OCI-M2 (cell line): ENCODE measurements around the gene NIPAL3.

ENCODE experiments used
- DNase-seq: peaks from one replicate; lab custom pipeline; 2025; ENCODE audit not compliant: unreplicated experiment; lab: John Stamatoyannopoulos, UW

NIPAL3 gene

DNA sequence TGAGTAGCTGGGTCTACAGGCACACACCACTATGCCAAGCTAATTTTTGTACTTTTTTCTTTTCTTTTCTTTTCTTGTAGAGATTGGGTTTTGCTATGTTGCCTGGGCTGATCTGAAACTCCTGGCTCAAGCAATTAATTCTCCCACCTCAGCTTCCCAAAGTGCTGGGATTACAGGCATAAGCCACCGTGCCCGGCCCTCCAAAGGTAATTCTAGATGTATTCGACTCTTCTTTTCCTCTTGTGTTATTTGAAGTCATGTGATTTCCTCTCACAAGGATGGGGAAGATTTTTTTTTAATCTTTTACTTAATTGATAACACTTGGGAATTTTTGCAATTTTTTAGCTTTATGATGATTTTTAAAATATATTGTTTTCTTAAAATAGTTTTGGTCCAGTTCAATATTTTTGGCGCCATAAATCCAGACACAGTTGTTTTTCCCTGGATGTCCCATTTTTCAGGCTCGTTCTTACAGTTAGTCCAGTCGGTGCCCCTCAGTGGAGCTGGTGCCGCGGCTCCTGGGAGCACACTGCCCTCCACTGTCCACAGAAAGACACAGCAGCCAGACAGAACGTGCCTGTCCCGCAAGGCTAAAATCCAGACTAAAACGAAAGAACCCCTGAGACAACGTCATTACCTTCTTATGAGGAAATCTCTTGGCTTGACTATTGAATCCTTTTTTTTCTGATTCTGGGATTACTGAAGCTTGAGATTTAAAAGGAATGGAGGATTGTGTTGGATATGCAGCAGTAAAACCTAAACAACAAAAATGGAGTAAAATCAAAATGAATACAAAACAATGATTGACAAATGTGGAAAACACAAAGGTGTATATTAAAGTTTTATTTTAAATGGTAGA, 24.4 kb upstream of the NIPAL3 start:
- no peak for DNase-seq

DNA sequence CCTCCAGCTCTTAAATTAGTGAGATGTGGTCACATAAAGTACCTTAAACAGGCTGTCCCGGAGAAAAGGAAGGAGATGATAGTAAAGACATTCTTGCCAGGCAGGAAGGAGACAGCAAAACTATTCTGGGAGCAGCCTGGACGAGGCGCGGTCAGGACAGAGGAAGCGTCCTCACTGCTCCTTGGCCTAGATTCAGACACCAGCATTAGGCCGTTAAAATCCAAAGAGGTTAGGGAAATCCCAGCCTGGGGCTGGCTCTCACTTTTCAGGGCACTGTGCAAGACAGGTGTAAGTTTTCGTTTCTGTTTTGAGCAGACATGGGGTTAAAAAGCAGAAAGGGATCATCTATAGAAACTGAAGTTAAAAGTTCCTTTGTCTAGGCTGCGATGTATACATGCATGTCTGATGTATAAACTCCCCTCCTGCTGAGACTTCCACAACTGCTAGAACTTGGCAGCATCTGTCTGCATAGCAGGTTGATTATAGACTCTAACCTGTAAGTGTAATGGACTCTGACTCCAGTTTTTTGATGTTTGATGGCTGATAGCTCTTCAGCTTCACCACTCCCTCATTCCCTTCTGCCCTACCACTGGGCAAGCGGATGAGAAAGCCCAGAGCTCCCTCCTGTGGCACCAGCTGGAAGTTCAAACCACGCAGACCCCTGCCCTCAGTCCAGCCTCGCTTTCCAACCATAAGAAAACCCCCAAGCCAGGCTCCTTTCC, 23.6 kb upstream of the NIPAL3 start:
- DNase-seq, result peak; percentile 35

DNA sequence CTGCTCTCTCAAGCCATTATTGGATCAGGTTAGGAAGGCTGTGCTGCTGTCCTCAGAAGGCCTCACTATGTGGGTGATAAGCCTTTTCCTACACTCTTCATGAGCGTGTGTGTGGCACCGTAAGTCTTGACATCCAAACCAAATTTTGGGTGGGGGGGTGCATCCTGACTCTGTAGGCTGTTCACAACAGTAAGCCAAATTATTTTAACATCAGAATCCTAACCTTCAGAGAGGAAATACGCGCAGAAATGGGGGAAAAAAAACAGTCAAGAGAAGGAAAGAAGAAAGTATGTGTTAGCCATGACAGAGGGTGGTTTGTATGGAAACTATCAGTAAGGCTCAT, 23.0 kb upstream of the NIPAL3 start:
- DNase-seq, result no peak

DNA sequence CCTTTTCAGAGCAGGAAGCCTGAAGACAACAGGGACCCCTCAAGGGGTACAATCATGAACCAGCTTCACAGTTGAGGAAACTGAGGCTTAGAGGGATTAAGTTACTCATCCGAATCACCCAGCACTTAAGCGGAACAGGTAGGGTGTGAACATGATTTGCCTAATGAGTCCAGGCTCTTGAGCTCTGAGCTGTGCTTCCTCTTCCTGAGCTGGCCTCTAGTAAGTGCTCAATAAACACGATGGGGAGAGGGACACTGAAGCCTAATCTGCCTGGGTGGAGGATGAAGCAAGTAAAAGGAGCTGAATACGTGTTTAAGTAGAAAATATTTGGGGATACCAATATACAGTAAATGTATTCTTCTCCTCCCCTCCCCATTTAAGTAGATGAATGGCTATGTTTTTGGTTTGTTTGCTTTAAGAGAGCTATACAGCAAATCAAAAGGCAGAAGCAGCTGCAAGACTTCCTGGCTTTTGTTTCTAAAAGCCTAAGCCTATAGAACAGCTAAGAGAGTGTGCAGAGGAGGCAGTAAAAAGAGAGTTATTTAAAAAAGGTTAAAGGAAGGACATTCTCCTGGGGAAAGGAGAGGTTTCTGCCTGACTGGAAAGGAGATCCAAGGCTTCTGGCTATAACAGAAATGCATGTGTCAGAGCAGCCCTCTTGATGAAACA, 22.5 kb upstream of the NIPAL3 start:
- no peak for DNase-seq

DNA sequence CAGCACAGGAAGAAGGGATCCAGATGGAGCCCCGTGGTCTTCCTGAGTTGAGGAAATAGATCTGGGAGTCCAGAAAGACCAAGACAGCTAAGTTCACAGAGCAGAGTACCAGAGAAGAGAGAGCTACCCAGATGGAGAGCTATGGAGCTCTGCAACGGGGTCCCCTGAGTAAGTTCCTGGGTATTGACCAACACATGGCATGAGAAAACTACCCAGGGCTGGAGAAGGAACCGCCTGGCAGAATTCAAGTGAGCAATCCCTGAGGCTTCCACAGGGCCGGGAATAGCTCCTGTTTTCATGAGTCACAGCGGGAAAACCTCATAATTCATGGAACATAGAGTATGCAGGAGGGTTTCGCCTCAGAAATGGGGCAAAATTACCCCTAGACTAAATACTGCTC, 21.7 kb upstream of the NIPAL3 start:
- no peak for DNase-seq

DNA sequence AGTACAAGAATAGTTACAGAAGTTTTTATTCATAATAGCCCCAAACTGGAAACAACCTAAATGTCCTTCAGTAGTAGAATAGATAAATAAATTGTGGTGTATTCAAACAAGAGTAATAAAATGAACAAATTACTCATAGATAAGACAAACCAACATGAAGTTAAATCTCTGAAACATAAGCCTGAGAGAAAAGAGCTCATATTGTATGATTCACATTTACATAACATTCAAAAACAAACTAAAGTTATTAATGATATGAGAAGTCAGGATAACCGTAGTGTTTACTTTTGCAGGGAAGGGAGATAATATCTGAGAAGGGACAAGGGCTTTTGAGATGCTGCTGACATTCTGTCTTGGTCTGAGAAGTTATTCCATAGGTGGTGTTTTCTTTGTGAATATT, 15.5 kb upstream of the NIPAL3 start:
- DNase-seq, result no peak

DNA sequence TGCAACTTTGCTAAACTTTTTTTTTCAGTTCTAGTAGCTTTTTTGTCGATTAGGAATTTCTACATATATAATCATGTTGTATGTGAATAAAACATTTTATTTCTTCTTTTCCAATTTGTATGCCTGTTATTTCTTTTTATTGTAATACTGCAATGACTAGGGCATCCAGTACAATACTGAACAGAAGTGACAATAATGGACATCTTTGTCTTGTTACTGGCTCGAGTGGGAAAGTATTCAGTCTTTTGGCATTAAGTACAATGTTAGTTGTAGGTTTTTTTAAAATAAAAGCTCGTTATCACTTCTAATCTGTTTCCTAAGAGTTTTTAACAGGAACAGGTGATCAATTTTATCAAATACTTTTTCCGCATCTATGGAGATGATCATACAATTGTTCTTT, 11.8 kb upstream of the NIPAL3 start:
- no peak for DNase-seq

DNA sequence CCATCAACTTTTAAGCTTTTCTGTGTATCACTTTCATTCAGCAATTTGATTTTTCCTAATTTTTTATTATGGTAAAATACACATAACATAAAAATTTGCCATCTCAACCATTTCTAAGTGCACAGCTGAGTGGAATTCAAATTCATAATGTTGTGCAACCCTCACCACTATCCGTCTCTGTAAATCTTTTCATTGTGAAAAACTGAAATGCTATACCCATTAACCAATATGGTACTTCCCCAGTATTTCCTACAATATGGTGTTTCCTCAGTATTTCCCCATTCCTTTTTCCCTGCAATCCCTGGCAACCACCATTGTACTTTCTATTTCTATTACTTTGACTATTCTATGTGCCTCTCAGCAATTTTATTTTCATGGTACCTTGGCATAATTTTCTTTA, 8.8 kb upstream of the NIPAL3 start:
- DNase-seq, result no peak

DNA sequence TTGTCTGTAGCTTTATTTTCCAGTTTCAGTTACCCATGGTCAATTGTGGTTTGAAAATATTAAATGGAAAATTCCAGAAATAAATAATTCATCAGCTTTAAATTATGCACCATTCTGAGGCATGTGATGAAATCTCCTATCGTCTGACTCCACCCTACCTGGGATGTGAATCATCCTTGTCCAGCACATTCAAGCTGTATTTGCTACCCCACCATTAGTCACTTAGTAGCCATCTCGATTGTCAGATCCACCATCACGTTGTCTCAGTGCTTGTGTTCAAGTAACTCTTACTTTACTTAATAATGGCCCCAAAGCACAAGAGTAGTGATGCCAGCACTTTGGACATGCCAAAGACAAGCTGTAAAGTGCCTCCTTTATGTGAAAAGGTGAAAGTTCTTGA, 6.1 kb upstream of the NIPAL3 start:
- no peak for DNase-seq

DNA sequence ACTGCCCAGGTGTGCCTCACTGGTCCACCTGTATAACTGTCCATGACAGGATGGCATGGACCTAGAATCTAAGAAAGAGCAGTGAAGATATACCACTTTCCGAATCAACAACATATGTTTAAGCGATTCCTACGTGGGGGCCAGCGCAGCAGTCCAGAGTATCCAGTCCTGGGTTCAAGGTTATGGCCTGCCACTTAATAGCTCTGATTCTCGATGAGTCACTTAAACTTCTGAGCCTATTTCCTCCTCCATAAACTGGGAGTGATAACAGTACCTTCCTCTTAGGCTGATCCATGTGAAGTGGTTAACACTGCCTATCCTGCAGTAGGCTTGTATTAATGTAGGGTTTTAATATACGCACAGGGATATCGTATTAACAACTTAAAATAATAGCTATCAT, 4.9 kb upstream of the NIPAL3 start:
- DNase-seq, result no peak

DNA sequence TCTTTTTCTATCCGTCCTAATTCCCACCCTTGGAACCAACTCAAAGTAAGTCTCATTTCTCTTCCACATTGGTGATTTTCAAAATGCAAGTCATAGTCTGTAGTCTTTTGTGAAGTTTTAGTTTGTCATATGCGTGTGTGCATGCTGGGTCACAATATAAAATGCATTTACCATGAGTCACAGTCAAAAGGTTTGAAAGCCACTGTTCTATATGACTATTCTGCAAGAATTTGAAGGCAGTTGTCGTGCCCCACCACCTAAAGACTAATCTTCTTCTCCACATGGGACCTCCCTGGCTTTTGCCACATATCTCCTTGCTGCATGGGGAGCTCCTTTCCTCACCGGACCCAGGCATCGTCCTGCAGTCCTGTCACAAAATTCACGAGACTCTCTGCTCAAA, 3.6 kb upstream of the NIPAL3 start:
- no peak for DNase-seq

DNA sequence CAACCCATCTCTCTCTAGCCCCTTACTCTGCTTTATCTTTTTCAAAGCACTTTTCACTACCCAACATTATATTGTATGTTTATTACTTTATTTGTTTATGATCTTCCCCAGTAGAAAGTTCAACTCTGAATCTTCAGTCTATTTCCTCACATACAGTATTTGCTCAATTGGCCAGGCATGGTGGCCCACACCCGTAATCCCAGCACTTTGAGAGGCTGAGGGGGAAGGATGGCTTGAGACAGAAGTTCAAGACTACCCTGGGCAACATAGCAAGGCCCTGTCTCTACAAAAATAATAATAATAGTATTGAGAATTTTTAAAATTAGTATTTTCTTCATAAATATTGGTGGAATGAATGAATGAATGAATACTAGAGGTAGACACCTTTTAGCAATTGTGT, 3.2 kb upstream of the NIPAL3 start:
- no peak for DNase-seq

DNA sequence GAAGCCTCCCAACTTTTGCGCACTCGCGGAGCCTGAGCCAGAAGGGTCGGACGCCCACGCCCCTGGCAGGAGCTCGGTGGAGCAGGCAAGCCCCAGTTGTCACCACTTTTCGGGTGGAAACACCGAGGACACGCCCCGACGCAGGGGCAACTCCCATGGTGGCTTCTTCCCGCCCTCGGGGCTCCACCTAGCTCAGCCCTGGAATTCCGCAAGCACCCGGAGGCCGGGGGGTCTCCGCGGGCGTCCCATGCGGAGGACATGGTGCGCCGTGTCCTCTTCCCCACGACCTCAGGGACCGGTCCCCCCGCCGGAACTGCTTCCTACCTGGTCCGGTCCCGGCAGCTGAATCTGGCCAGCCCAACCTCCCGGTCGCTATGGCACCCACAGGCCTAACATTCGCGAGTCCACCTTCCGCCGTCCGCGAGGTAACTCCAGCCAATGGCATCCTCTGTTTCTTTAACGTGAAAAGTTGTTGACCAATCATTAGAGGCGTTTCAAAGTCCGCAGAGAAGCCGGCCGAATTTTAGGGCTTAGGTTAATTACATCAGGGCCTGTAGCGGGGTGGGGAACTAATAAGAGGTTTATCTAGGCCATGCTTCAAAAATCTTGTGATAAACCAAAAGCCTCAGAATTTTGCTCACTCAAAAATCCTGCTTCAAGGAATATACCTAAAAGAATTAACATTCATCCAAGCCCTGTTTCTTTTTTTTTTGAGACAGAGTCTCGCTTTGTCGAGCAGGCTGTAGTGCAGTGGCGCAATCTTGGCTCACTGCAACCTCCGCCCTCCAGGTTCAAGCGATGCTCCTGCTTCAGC, 2.0 kb upstream of the NIPAL3 start, which contains the start of gene STPG1:
TSS of gene STPG1 (minus strand) at position 433 of the 814 bp plus-strand sequence. CDS start 12,394 bp downstream, outside the sequence.
- no peak for DNase-seq

DNA sequence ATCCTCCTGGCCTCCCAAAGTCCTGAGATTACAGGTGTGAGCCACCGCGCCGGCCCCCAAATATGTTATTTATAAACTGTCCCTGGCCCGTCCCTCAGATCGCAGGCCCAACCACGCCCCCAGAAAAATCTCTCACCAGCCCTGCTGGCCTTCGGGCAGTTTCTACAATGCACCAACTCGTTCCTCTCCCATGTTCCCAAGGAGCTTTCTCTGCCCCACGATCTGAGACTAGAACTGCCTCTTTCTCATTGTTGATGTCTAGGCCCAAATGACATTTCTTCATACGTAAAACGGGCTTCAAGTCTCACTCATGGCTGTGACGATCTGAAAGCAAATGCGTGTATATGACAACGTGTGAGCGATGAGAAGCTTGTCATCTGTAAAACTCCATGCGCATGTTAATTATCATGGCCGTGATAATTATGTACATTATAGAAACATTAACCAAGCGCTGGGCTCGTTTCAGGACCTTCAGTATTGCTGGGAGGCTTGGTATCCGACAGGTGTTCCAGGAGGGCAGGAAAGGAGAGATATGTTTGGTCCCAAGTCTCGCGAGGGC, 748 bp upstream of the NIPAL3 start:
- DNase-seq, result no peak

DNA sequence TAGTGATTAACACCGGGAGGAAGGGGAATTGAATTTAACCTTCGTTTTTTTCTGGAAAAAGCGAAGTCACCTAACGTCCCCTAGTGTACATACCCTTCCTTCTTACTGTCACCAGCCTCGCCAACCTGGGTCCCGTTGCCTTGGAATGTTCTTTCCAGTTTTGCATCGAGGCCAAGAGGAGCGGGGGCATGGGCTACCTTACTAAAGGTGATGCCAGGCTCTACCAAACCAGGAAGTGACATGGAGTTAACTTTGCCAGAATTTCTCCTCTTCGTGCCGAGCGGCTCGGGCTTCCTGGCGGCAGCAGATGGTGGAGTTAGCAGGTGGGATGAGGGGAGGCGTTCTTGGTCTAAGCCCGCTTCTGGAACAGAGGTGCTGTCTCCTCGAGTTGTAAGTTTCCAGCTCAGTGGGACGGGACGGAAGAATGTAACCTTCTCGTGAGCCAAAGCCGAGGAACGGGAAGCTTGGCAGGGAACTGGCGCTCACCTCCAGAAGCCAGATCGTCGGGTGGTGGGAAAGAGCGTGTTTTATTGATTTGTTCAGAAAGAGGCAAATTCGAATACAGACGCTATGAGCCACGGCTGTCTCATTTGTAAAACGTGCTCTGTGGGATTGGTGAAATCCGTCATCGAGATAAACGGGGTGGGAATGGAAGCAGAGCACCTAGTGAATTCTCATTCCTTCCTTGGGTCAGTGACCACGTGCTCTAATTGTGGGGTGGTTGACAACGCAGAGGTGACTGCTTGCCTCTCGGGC, 486 bp downstream of the NIPAL3 start:
- DNase-seq, result no peak

DNA sequence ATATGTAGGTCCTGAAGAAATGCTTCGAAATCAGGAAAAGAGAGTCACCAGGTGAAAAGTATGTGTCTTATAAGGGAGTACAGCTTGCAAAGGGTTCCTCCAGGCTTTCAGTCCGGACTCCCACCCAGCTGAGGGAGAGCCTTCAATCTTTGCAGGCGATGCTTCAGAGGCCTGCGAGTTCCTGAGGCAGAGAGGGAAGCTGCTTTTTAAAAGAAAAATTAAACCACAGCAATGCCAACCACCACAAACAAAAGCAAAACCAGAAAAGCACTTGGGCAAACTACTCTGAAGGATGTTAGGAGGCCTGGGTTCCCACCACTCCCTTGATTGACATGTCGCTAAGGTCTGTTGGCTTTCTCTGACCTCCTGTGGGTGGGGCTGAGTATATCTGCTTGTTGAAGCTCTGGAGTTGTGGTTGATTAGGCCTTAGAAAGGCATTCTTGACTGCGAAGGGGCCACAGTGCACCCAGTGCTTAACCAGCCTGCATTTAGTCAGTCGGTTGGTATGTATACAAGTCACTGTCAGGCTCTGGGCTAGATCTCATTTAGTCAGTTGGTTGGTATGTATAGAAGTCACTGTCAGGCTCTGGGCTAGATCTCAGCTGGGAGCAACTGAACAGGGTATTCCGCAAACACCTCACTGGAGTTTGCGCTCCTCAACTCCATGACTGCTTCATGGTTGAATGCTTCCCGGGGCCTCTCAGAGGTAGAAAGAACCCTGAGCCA, 1.2 kb downstream of the NIPAL3 start:
- peak; percentile 20 for DNase-seq

DNA sequence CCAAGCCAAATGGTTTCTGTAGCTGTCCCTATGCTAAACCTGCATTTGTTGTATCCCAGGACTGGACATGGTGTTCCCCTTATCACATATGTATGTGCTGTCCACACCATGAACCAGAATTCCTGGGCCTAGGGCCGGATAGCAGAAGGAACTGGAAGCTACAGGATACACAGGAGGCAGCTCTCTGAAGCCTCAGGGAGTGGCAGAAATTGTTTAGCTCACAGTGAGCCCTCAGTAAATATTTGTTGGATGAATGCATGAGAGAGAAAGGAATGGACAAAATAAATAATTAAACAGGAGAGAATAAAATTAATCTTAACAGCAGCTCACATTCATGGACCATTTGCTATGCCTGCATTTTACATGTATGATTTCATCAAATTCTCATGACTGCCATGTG, 2.1 kb downstream of the NIPAL3 start:
- DNase-seq, result no peak

DNA sequence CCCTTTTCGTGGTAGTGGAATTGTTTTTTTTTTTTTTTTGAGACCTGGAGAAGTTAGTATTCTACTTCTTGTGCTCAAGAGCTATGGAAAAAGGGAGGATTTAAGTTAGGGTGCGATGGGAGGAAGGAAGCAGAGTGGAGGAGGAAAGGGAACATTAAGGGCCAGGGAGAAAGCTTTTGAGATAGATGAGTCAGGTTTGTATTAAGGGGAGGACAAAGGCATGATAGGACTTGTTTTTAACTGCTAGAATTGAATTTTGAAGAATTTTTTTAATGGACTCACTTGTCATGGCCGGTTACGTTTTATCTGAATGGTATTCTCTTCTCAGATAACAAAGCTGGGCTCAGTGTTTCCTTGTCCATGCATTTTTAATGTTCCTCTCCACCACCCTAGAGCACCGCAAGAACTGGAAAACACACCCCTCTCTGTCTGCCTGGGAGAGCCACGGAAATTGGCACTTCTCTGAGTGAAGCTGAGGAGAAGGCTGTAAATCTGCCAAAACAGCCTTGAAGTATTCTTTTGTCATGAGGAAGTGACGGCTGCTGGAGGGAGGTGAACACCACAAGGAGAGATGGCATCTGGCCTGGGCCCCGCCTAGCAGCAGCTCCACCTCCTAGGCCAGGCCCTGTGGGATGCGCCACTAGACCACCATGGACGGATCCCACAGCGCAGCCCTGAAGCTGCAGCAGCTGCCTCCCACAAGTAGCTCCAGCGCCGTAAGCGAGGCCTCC, 3.5 kb downstream of the NIPAL3 start:
- DNase-seq, result peak; percentile 11

DNA sequence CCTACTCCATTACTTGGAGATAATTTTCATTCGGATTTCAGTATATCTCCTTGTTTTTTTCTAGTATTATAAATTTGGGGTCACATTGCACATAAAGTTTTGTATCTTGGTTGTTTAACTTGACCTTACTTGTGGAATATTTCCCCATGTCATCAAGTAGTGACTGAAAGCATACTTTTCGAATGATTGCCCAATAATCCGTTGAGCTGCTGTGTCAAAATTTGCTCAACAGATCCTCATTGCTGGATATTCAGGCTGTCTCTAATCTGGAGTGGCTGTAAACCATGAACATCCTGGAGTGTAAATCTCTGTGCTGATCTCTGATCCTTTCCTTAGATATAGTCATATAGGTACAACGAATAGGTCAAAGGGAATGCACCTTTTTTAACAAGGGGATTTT, 4.9 kb downstream of the NIPAL3 start:
- no peak for DNase-seq
